A549 (cell line): ENCODE measurements around the gene GLIS1.

ENCODE experiments used
- ESRRA ChIP-seq: fragments of 150-350 bp; IDR thresholded peaks from 2 replicates; pipeline ENCODE4 v1.6.1; 2014; ENCODE audit warnings: mild to moderate bottlenecking, low read length, borderline replicate concordance
- JUNB ChIP-seq: fragments of >200 bp; sonication (Bioruptor Twin); formaldehyde crosslinking; IDR thresholded peaks from 2 replicates; pipeline ENCODE4 v1.6.1; 2016
- NR3C1 ChIP-seq: fragments of >200 bp; sonication (Bioruptor Twin); formaldehyde crosslinking; IDR thresholded peaks from 3 replicates; pipeline ENCODE4 v1.6.1; 2017

DNA sequence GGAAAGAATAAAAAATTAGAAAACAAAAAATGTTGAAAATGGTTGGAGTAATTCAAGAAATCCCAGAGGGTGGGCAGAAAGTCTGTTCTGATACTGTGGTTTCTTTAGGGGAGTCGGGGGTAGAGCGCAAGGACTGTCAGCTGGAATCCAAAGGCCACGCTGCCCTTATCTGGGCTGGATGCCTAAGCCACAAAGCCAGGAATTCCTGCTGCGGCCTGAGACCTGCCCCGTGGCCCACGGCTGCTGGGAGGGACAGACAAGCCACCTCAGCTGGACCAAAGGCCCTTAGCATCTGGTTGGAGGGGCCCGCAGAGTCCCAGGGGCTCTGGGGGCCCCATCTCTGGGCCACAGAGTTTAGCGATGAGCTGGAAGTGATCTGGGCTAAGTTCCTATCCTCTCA lies 219.5 kb downstream of the GLIS1 start:
- TF ChIP-seq ESRRA (no peak), NR3C1 (no peak), JUNB (no peak)
